Measurements from ENCODE around the gene BMPR1B. TPM values are rescaled to one million over a fixed set of nuclear protein-coding genes. Genes with fewer than 3 reads are reported as not detected.

Gene BMPR1B
- total and polyA plus RNA-seq, 2 of the 4 experiments (the other 2 are of a cell fraction): 0.24 to 0.90 TPM

DNA sequence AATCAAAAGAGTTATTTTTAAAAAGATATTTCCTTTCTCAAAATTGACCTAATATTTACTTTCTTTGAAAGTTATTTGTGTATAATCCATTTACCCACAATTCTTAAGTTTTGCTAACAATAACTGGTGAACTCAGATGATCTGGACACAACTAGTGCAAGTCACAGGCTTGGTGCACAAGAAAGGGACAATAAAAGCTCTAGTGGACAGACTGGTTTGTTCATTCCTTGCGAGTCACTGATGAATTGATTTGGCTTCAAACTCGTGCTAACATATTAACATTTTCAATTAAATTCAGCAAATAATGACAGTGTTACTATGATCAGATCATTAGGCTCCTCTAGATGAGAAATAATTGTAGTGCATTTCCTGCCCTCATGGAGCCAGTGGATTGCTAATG is 169.2 kb downstream of the BMPR1B start:
- Histone ChIP-seq H2BK20ac (ENCODE audit: low read depth, low read length) (no peak overlapping the region), H4K5ac (ENCODE audit: low read depth, low read length) (no peak overlapping the region), H3K4ac (ENCODE audit: low read depth, low read length) (no peak overlapping the region), H3K4me2 (ENCODE audit: low read depth, low read length) (no peak overlapping the region), H3K14ac (replicated peaks; ENCODE audit: low read depth, low read length) (no peak overlapping the region), H3K56ac (ENCODE audit: extremely low read depth, insufficient read depth, low read length) (no peak overlapping the region), H4K8ac (ENCODE audit: low read depth in 2 of 2, low read length in 2 of 2) (no peak overlapping the region), H2BK15ac (ENCODE audit: low read depth, low read length) (no peak overlapping the region), H3K79me1 (ENCODE audit: low read depth in 1 of 2, low read length in 2 of 2) (no peaks in the 10 kb centered on the region), H3K36me3 (ENCODE audit: control insufficient read depth, insufficient read depth, low read length) (no peaks in the 10 kb centered on the region), H3K23ac (ENCODE audit: low read depth, low read length) (no peak overlapping the region), H3K27ac (ENCODE audit: insufficient read depth, low read length) (no peak overlapping the region), H3K4me1 (ENCODE audit: control insufficient read depth, insufficient read depth, low read length) (peaks cover 4% of the 10 kb centered on the region), H4K91ac (ENCODE audit: insufficient read depth, low read depth, low read length) (no peak overlapping the region), H2BK120ac (ENCODE audit: low read depth, low read length) (no peak overlapping the region; the same call in 1 of the 2 replicates), H2BK5ac (ENCODE audit: low read depth, low read length, poor library complexity, severe bottlenecking) (no peak overlapping the region), H3K9me3 (ENCODE audit: control insufficient read depth, insufficient read depth, low read length) (no peaks in the 10 kb centered on the region), H2AK9ac (replicated peaks; ENCODE audit: low read depth, low read length, poor library complexity) (no peak overlapping the region), H2AFZ (replicated peaks; ENCODE audit: low read length, poor library complexity) (no peak overlapping the region), H2AK5ac (ENCODE audit: low read depth, low read length) (no peak overlapping the region), H3K27me3 (ENCODE audit: control insufficient read depth, insufficient read depth, low read length) (no peaks in the 10 kb centered on the region), H3K4me3 (ENCODE audit: insufficient read depth, low read depth, low read length) (no peak overlapping the region), H4K20me1 (ENCODE audit: insufficient read depth, low read length) (no peaks in the 10 kb centered on the region), H3K18ac (ENCODE audit: low read depth, low read length) (no peak overlapping the region), H3K9me1 (ENCODE audit: insufficient read depth, low read length) (no peaks in the 10 kb centered on the region), H3K9ac (ENCODE audit: low read depth, low read length) (no peak overlapping the region)
- no TSS peak for BruUV-seq (replicated peaks)
- ChIA-PET CTCF (no interaction called here), POLR2A (ENCODE audit: unreplicated experiment) (no interaction called here)
- dilution Hi-C loops (cut with HindIII; ENCODE audit: low sequenced_read_pairs, unreplicated experiment): no loop called here
- no peak for DNase-seq
- in situ Hi-C loops (cut with MboI; ENCODE audit: low sequenced_read_pairs): no loop called here
- intact Hi-C loops (cut with micrococcal nuclease): no loop called here
- no CpG with 5 or more reads among the region's 2 CpGs for WGBS, 2 experiments (ENCODE audit: extremely low coverage in 2 of 2, insufficient read length in 1 of 2)
- TF ChIP-seq, protein P1, sequence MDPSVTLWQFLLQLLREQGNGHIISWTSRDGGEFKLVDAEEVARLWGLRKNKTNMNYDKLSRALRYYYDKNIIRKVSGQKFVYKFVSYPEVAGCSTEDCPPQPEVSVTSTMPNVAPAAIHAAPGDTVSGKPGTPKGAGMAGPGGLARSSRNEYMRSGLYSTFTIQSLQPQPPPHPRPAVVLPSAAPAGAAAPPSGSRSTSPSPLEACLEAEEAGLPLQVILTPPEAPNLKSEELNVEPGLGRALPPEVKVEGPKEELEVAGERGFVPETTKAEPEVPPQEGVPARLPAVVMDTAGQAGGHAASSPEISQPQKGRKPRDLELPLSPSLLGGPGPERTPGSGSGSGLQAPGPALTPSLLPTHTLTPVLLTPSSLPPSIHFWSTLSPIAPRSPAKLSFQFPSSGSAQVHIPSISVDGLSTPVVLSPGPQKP (IDR thresholded peaks at IDR 0.05; ENCODE audit: borderline replicate concordance, low read depth, low read length): no peak
- TF ChIP-seq BHLHE40 (IDR thresholded peaks at IDR 0.05; ENCODE audit: low read depth, low read length) (no peak), POLR2A (IDR thresholded peaks at IDR 0.05; ENCODE audit: low read depth, low read length) (no peak), NFE2L2 (IDR thresholded peaks at IDR 0.05; ENCODE audit: low read depth, low read length) (no peak), SMC3 (IDR thresholded peaks at IDR 0.05; ENCODE audit: low read depth, low read length) (no peak), CEBPB (IDR thresholded peaks at IDR 0.05; ENCODE audit: low read depth, low read length) (no peak), CHD1 (IDR thresholded peaks at IDR 0.05; ENCODE audit: low read depth, low read length) (no peak), FOS (IDR thresholded peaks at IDR 0.05; ENCODE audit: low read depth, low read length) (no peak), RCOR1 (IDR thresholded peaks at IDR 0.05; ENCODE audit: insufficient replicate concordance, low read length) (no peak), RFX5 (IDR thresholded peaks at IDR 0.05; ENCODE audit: low read depth, low read length) (no peak), RAD21 (IDR thresholded peaks at IDR 0.05; ENCODE audit: low read length) (no peak), MAFK (IDR thresholded peaks at IDR 0.05; ENCODE audit: low read depth, low read length) (no peak), MXI1 (IDR thresholded peaks at IDR 0.05; ENCODE audit: borderline replicate concordance, low read depth, low read length) (no peak)
- TF ChIP-seq, protein P2, sequence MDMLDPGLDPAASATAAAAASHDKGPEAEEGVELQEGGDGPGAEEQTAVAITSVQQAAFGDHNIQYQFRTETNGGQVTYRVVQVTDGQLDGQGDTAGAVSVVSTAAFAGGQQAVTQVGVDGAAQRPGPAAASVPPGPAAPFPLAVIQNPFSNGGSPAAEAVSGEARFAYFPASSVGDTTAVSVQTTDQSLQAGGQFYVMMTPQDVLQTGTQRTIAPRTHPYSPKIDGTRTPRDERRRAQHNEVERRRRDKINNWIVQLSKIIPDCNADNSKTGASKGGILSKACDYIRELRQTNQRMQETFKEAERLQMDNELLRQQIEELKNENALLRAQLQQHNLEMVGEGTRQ (IDR thresholded peaks at IDR 0.05; ENCODE audit: low read depth, low read length): no peak
- TF ChIP-seq, protein P3, sequence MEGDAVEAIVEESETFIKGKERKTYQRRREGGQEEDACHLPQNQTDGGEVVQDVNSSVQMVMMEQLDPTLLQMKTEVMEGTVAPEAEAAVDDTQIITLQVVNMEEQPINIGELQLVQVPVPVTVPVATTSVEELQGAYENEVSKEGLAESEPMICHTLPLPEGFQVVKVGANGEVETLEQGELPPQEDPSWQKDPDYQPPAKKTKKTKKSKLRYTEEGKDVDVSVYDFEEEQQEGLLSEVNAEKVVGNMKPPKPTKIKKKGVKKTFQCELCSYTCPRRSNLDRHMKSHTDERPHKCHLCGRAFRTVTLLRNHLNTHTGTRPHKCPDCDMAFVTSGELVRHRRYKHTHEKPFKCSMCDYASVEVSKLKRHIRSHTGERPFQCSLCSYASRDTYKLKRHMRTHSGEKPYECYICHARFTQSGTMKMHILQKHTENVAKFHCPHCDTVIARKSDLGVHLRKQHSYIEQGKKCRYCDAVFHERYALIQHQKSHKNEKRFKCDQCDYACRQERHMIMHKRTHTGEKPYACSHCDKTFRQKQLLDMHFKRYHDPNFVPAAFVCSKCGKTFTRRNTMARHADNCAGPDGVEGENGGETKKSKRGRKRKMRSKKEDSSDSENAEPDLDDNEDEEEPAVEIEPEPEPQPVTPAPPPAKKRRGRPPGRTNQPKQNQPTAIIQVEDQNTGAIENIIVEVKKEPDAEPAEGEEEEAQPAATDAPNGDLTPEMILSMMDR (conservative IDR thresholded peaks at IDR 0.05; ENCODE audit: low read depth, low read length): no peak
- ATAC-seq (ENCODE audit: low read depth): no peak

Measured in IMR-90 (cell line).